ENCODE data around the gene RTKN. TPM values are rescaled to one million over a fixed set of nuclear protein-coding genes. Genes with fewer than 3 reads are reported as not detected.

The RTKN gene
- total and polyA plus RNA-seq, 4 donors, result 27.8 to 98.0 (median 73.0) TPM

GRCh38 chr2:74472086-74472944, 30.6 kb upstream of the RTKN start, which contains the start of gene MRPL53:
Gene MRPL53, minus strand, starts transcription at chr2:74472680. Its CDS starts 20 bp downstream, at chr2:74472660.
- peak; percentile 95 for DNase-seq (ENCODE audit: low spot score)
- Histone ChIP-seq H3K9ac (ENCODE audit: low read depth in 1 of 2, low read length in 2 of 2) (peak within 1 kb of the TSS; percentile 86 to 91), H3K36me3 (ENCODE audit: control insufficient read depth in 4 of 4, insufficient read depth in 3 of 4, low read depth in 1 of 4, low read length in 3 of 4) (peaks cover 2 to 13% (median 12%) of the 10 kb centered on the region in 4 donors), H3K27me3 (ENCODE audit: control insufficient read depth in 4 of 4, insufficient read depth in 4 of 4, low read length in 3 of 4) (no peaks in the 10 kb centered on the region), H3K27ac (ENCODE audit: low read depth in 1 of 2, low read length in 2 of 2) (peak within 1 kb of the TSS; percentile 88 to 96), H3K4me3 (ENCODE audit: low read depth in 1 of 3, low read length in 3 of 3) (peak within 1 kb of the TSS; percentile 65 to 97 (median 87)), H3K4me1 (ENCODE audit: control insufficient read depth in 4 of 4, insufficient read depth in 4 of 4, low read length in 3 of 4) (peaks cover 8 to 25% (median 19%) of the 10 kb centered on the region in 4 donors), H3K9me3 (ENCODE audit: control insufficient read depth in 4 of 4, low read length in 3 of 4) (no peaks in the 10 kb centered on the region)
- TF ChIP-seq JUND (IDR thresholded peaks at IDR 0.05), result no peak
- no peak for TF ChIP-seq HNF4A (conservative IDR thresholded peaks at IDR 0.05)
- peak in 1 of 2 donors; percentile 41 for TF ChIP-seq RAD21 (IDR thresholded peaks at IDR 0.05)
- peak; percentile 97 to 99 for TF ChIP-seq GABPA (IDR thresholded peaks at IDR 0.05 in 1 of 2, conservative IDR thresholded peaks at IDR 0.05 in 1 of 2)
- peak; percentile 46 for TF ChIP-seq SP1 (IDR thresholded peaks at IDR 0.05)
- peak; percentile 29 to 40 for TF ChIP-seq RXRA (IDR thresholded peaks at IDR 0.05)
- no peak for TF ChIP-seq REST (IDR thresholded peaks at IDR 0.05)
- TF ChIP-seq YY1 (IDR thresholded peaks at IDR 0.05), result peak; percentile 97
- peak; percentile 50 for TF ChIP-seq ZBTB33 (IDR thresholded peaks at IDR 0.05)
- no peak for TF ChIP-seq FOXA1 (IDR thresholded peaks at IDR 0.05)
- no peak for TF ChIP-seq CTCF (IDR thresholded peaks at IDR 0.05; ENCODE audit: low read depth, low read length, missing input control)
- TF ChIP-seq TAF1 (conservative IDR thresholded peaks at IDR 0.05), result peak; percentile 48
- no peak for TF ChIP-seq EGR1 (IDR thresholded peaks at IDR 0.05; ENCODE audit: low read depth in 2 of 2)
- peak; percentile 49 for TF ChIP-seq NR2F2 (IDR thresholded peaks at IDR 0.05)
- no peak for TF ChIP-seq ATF3 (IDR thresholded peaks at IDR 0.05)
- TF ChIP-seq FOXA2 (IDR thresholded peaks at IDR 0.05), result no peak
- TF ChIP-seq MAX (IDR thresholded peaks at IDR 0.05), result peak; percentile 55
- no peak for TF ChIP-seq HNF4G (IDR thresholded peaks at IDR 0.05)
- under 1% methylated on average over 66 of the region's 66 CpGs for WGBS

All from liver (tissue), 9 donors.